HG03575 (cell line): ENCODE results near the gene WNK3.

ENCODE experiments used
- ATAC-seq: cut with Tn5 transposase; IDR thresholded peaks from one replicate; pipeline ENCODE4 v1.9.1; 2021; ENCODE audit not compliant: unreplicated experiment, insufficient number of reproducible peaks, low FRiP score; ENCODE audit errors: extremely low read depth

The WNK3 gene

DNA sequence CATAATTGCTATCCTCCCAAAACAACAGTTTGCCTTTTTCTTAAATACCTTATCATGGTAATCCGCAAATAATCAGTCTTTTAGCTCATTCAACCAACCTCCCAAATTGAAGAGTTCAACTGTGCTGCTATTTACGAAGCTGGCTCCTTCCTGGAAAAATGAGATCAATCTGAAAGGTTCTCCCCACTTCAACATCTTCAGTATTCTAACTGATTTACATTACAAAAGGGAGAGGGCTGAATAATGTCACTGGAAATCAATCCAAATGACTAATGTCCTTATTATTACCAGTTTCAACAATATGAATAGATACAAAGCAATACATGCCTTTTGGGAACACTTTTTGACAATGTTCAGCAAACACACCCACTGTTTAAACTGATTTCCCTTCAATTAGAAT is 86.2 kb downstream of the WNK3 start:
- no peak for ATAC-seq

DNA sequence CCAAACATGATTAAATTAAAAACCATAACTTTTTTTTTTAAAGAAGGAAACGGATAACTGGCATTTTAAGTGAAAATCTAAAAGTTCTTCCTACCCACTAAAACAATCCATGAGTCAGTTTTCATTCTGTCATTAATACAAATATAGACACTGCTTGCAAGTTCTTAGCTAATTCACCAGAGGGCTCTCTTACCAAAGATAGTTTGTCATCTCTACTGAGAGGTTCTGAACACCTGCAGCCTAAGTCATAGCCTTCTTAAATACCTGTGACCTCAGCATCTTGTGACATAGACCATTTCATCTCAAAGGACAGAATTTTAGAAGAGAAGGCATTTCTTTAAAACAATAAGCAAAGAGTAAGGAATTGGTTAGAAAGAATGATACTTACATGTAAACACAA is 109.5 kb downstream of the WNK3 start:
- ATAC-seq, result no peak

DNA sequence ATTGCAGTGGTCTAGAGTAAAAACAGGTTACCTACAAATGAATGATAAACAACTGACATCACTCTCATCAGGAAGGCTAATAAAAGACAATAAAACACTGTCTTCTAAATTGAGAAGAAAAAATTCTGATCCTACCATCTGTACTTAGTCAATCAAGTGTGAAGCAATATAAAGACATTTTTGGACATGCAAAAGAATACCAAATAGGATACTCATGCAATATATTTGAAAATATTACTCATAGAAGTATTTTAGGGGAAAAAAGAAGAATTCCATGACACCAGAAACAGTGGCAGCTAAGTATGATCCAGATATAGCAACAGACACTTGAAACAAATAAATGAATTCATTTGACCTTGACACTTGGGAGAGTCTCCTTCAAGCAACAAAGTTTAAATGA is 111.0 kb downstream of the WNK3 start:
- no peak for ATAC-seq

DNA sequence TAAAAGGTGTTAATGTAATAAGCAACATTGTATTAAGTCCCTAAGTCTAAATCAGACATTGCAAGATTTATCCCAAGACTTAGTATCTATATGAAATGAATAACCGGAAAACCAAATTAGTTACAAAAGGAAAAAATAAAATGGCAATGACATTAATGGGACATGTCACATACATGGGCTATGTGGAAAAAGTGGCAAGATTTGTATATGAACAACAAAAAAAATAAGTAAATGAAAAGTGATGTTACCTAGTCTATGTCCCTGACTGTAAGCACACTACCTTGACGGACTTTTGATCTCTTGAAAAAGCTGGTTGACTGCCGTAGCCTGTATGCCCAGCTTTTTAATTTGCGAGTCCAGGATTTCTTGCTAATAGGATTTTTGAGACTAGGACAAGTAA is 119.3 kb downstream of the WNK3 start:
- no peak for ATAC-seq

DNA sequence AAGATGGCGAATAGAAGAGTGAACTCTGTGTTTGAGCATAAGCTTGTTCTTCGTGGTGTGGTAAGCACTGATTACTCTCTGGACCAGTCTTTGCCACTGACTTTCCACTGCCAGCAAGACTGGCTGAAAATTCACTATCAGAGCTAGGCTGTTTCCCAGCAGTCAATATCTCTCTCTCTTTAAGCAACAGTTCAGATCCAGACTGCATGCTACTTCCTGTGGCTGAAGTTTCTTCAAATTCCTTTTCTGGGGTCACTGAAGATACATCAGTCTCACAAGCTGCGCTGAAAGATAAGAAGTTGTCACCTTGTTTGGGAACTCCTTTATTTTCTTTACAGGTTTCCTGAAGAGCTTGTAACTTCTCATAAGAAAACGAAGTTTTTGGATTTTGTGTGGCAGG is 120.8 kb downstream of the WNK3 start:
- ATAC-seq, result no peak

DNA sequence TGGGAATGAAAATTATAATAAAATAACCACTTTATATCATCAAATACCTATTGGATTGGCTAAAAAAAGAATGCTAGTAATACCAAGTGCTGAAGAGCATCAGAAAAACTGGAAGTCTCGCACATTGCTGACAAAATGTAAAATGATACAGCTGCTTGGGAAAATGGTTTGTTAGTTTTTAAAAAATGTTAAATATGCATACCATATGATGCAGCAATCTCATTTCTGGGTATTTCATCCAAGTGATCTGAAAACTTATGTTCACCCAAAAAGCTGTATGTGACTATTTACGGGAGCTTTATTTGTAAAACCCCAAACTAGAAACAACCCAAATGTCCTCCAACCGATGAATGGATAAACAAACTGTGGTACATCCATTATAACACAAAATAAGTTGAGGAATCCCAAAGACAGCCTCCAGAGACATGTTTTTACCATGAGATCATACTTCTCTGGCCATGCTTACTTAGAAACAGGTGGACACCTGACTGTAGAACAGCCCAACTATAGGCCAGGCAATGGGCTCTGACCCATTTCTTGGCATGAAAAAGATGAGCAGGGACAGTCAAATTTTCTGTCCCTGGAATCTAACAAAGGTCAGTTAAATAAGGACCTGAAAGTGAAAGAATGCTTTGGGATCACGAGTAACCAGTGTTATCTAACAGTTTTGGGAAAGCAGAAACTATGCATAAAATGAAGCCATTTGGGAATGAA is 127.3 kb downstream of the WNK3 start:
- no peak for ATAC-seq

DNA sequence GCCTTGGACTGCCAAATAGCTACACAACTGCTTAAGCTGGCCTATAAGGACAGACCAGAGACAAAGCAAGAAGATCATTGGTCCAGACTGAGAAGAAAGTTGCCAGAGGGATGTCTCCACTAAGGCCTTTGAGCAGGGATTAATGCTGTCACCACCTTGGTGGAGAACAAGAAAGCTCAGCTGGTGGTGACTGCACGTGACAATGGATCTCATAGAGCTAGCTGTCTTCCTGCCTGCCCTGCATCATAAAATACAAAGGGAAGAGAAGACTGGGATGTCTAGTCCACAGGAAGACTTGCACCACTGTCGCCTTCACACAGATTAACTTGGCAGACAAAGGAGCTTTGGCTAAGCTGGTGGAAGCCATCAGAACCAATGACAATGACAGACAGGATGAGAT is 134.3 kb downstream of the WNK3 start:
- ATAC-seq, result no peak

- no peak for ATAC-seq
Observed at GRCh38 chrX:54213603-54214002, 144.2 kb downstream of the WNK3 start.

DNA sequence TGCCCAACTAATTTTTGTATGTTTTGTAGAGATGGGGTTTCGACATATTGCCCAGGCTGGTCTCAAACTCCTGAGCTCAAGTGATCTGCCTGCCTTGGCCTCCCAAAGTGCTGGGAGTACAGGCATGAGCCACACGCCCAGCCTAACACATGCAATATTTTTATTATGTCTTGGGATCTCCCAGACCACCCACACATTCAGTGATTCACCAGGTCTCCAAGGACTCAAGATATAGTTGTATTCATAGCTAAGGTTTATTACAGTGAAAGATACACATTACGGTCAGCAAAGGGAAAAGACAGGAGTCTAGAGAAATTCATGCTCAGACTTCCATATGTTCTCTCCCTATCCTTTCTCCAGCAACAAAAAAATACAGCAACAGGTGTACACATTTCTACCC is 149.3 kb downstream of the WNK3 start:
- no peak for ATAC-seq

GRCh38 chrX:54198262-54198661 is 159.6 kb downstream of the WNK3 start:
- no peak for ATAC-seq

GRCh38 chrX:54194982-54195588 is 162.8 kb downstream of the WNK3 start:
- ATAC-seq, result no peak

- no peak for ATAC-seq
Observed at GRCh38 chrX:54193085-54193821, 164.6 kb downstream of the WNK3 start.

GRCh38 chrX:54184474-54184873 is 173.4 kb downstream of the WNK3 start:
- no peak for ATAC-seq

DNA sequence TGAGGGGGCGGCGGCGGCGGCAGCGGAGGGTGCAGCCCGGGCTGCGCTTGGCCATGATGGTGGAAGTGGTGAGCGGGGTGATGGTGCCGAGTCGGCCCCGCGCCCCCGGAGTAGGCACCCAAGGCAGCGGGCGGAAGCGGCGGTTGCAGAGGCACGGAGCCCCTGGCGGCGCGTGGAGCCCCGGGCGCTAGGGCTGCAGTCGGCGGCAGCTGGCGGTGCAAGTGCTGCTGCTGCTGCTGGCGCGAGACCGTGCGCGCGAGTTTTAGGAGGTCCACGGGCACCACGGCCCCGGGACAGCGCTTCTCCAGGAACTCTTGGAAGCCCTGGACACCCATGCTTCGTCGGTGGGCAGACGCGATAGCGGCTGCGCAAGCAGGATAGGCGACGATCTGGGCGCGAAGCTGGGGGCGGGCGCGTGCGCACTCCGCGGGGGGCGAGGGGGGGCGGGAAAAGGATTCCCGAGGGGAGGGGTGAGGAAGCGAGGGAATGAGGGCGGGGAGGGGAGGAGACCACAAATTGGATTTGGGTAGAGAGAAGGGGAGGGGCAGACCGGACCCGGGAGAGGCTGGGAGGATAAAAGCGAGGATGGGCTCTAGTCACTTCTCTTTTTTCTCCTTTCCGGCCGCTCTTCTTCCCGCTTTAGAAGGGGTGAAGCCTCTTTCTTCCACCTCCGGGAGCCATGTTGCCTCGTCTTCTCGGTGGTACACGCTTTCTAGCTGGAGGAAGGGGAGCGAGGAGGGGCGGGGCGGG is 174.8 kb downstream of the WNK3 start, which contains the start of gene FAM120C:
TSS of gene FAM120C (minus strand) at position 391 of the 750 bp plus-strand sequence. CDS start at position 335, 56 bp downstream.
- ATAC-seq, result no peak

DNA sequence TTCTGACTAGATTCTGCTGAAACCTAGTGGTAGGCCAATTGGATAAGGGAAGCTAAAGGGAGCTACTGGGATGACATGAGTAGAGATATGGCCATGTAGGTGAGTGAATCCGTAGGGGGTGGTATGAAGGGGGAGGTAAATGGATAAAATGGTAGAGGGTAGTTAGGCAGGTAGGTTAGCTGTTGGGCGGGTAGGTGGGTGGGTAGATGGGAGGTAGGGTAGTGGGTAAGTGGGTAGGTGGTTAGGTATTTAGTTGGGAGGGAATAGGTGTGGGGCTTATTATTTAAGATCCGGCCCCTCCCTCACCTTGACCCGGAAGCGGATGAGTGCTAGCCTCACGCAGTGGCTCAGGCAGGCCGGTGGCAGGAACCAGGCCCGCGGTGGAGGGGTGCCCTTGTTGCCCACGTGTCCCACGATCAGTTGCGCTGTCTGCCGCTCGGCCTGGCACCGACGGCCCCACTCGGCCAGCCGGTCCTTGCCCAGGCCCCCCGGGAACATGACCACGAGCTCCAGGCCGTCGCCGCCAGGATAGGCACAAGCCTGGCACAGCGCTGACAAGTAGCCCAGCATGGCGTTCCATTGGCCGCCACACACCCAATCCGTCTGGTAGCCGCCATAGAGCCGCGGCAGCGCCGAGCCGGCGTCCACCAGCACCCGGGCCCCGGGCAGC is 175.5 kb downstream of the WNK3 start:
- no peak for ATAC-seq

DNA sequence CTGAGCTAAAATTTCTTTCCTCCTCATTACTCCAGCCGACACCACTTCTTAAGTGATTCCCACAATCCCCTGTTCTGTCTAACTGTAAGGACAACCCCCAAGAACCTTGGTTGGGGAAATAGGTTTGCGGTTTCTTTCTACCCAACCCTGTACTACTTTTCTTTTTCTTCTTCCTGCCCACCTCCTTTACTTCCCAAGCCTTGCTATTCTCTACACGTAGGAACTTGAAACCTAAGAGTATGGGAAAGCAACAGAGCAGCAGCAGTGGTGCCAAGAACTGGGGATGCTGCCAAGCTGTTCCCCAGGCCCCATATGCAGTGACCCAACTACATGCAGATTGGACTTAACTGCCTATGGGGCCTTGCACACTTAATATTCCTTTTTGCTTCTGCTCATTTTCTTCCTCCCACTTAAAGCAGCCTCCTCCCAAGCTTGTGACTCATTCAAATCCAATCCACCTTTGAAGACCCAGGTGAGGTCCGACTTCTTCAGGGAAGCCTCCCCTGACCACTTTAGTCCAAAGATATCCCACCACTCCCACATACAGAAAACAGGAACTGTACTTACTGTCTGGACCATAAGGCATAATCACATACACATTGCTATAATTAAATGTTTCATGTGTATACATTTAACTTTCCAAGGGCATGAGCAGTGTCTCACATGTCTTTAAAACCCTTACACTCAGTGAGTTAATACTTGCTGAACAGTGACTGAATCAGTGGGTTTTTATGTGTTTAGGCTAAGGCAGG is 176.5 kb downstream of the WNK3 start:
- no peak for ATAC-seq

- ATAC-seq, result no peak
Observed at GRCh38 chrX:54180403-54180802, 177.4 kb downstream of the WNK3 start.
